RWPE1 (cell line): Measurements from ENCODE around the gene PGBD2.
"Not testable (repeated sequence)": the region's sequence is repeated elsewhere in the genome, so short reads cannot be mapped to it uniquely, and the experiment has no call there.

ENCODE experiments used
- CTCF ChIA-PET: fragments of 350-600 bp; sonication (Branson Sonifier 250); formaldehyde crosslinking; extraction: SDS; loops from one replicate; lab custom pipeline; 2021; lab: Yijun Ruan, JAX
- POLR2A ChIA-PET: fragments of 400-600 bp; formaldehyde crosslinking; extraction: SDS; loops from one replicate; lab custom pipeline; 2020; ENCODE audit warnings: antibody characterized with exemption; ENCODE audit not compliant: low non-redundant PET; lab: Yijun Ruan, JAX
- DNase-seq: peaks from one replicate; pipeline ENCODE4 v3.0.0; 2012; ENCODE audit warnings: low spot score
- H3K27ac ChIP-seq: fragments of 450-650 bp; 2 replicates; pipeline ENCODE4 v1.5.1; 2017
- CTCF ChIP-seq: fragments of 450-650 bp; conservative IDR thresholded peaks from 2 replicates; pipeline ENCODE4 v1.5.1; 2017; ENCODE audit warnings: low read depth, mild to moderate bottlenecking

The PGBD2 gene

DNA sequence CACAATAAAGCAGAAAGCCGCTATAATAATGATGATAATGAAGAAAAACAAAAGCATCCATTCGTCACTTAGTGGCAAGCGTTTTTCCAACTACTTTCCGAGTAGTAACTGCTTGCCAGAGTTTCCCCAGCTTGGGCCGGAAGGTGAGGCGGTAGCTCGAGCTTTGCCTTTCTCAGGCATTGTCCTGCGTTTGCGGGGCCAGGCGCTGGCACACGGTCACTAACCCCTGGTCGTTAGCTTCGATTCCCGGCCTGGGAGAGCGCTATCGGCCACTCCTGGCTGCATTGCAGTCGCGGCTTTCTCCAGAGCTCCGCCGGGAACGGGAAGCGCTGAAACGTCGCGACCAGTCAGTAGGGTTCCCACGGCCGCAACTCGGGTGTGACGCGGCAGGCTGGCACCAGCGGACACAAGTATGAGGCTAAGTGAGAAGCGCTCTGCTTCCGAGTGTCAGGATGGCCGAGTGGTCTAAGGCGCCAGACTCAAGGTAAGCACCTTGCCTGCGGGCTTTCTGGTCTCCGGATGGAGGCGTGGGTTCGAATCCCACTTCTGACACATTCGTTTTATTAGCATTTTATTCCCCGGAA lies 32.5 kb upstream of the PGBD2 start:
- DNase-seq: peak; percentile 88
- TF ChIP-seq CTCF: no peak
- ChIA-PET POLR2A (interaction anchor here (0.5 to 1.2 kb wide), 3 partner anchors 15 to 1663 kb away, joined by 3 to 4 read pairs (median 4); partner anchors contain the start of genes PGBD2 and ZNF692), CTCF (interaction anchor here (0.5 kb wide), 1 partner anchor 54 kb away, joined by 4 read pairs; no protein-coding TSS in a partner anchor)
- peak overlapping the region; percentile 96 for H3K27ac ChIP-seq

- peak overlapping the region; percentile 96 for H3K27ac ChIP-seq
- ChIA-PET POLR2A (interaction anchor here (0.5 to 1.2 kb wide), 2 partner anchors 15 to 1664 kb away, joined by 3 to 4 read pairs; partner anchors contain the start of gene ZNF692), CTCF (interaction anchor here (0.6 kb wide), 1 partner anchor 32 kb away, joined by 4 read pairs; no protein-coding TSS in a partner anchor)
- peak; percentile 76 for DNase-seq
- TF ChIP-seq CTCF: no peak
These were observed 32.0 kb upstream of the PGBD2 start for GRCh38 chr1:248873993-248874533.

GRCh38 chr1:248881261-248881660 lies 24.8 kb upstream of the PGBD2 start:
- no peak for DNase-seq
- H3K27ac ChIP-seq: no peak overlapping the region
- ChIA-PET POLR2A (no interaction called here), CTCF (no interaction called here)
- TF ChIP-seq CTCF: no peak

DNA sequence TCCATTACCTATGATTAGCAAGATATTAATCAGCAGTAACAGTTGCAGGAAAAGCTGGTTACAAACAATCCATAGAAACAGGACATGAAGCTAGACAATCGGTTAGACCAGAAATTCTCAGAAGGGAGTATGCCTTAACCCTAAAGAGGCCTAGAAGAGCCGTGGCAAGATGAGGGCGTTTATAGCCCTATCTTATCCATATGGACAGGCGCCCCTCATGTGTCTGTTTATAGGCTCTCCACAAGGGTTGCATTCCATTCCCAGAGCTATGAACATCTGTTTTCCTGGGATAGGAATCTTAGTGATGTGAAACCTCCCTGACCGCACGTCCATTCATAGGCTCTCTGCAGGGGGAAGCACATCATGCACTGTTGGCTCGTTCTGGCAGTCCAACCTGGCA lies 23.6 kb upstream of the PGBD2 start:
- CTCF ChIA-PET, DNase-seq, H3K27ac ChIP-seq, POLR2A ChIA-PET: not testable (repeated sequence)

DNA sequence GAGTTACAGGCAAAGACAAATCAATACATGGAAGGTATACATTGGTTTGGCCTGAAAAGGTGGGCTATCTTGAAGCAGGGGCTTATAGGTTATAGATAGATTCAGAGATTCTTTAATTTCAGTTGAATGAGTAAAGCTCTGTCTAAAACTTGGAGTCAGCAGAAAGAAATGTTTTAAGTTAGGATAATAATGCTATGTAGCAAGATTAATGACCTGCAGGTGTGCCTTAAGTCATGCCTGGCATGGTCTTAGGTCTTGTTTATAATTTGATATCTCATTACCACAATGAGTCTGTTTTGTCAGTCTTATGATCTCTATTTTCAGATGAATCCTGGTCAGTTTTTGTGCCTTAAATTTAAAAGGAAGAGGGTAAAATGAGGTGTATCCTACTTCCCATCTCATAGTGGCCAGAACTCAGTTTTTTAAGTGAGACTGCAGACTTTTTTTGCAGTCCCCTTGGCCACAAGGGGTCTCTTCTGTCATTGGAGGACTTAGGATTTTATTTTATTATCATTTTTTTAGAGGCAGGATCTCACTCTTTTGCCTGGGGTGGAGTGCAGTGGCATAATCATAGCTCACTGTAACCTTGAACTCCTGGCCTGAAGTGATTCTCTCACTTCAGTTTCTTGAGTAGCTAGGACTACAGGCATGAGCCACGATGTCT lies 21.3 kb upstream of the PGBD2 start:
- H3K27ac ChIP-seq: no peak overlapping the region
- CTCF ChIA-PET: interaction anchor here (0.5 kb wide), 1 partner anchor 19 kb away, joined by 5 read pairs; no protein-coding TSS in a partner anchor
- DNase-seq: no peak
- no peak for TF ChIP-seq CTCF
- POLR2A ChIA-PET: no interaction called here

DNA sequence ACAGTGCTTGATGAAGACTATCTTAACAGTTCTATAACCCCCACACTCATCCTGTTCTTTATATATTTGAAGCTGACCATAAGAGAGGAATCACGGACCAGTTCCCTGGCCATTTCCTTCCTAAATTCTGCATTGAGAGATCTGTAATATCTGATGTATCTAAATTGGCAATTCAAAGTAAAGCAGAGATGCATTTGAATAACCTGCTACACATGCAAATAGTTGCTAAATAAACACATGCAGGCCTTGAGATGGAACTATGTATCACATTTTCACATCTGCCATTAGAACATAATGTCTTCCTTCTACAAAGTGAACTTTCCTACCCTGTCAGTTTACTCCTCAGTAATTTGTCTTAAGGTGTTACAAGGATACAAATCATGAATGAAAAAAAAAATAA lies 20.4 kb upstream of the PGBD2 start:
- no peak for TF ChIP-seq CTCF
- CTCF ChIA-PET: no interaction called here
- no peak for DNase-seq
- POLR2A ChIA-PET: no interaction called here
- H3K27ac ChIP-seq: no peak overlapping the region
